IPS-20b (cell line): ENCODE measurements around the gene ODF2.

ENCODE experiments used
- H3K27ac ChIP-seq: one replicate; pipeline ENCODE4 v1.5.1; 2013; ENCODE audit warnings: low read length
- H3K27me3 ChIP-seq: 2 replicates; pipeline ENCODE4 v1.6.1; 2013; ENCODE audit warnings: mild to moderate bottlenecking, low read length, inconsistent platforms; ENCODE audit not compliant: insufficient read depth
- H3K36me3 ChIP-seq: 2 replicates; pipeline ENCODE4 v1.6.1; 2013; ENCODE audit warnings: low read depth, mild to moderate bottlenecking, inconsistent platforms, low read length, moderate library complexity; ENCODE audit not compliant: insufficient read depth
- H3K4me1 ChIP-seq: 2 replicates; pipeline ENCODE4 v1.6.1; 2013; ENCODE audit warnings: mild to moderate bottlenecking, control low read depth, inconsistent platforms, low read length, moderate library complexity; ENCODE audit not compliant: insufficient read depth
- H3K4me3 ChIP-seq: 2 replicates; pipeline ENCODE4 v1.5.1; 2013; ENCODE audit warnings: mild to moderate bottlenecking, low read length, inconsistent platforms
- H3K9ac ChIP-seq: 2 replicates; pipeline ENCODE4 v1.6.1; 2013; ENCODE audit warnings: low read depth, mild to moderate bottlenecking, inconsistent platforms, low read length, moderate library complexity
- H3K9me3 ChIP-seq: 2 replicates; pipeline ENCODE4 v1.6.1; 2013; ENCODE audit warnings: mild to moderate bottlenecking, low read depth, low read length, inconsistent platforms; ENCODE audit not compliant: insufficient read depth

The ODF2 gene

GRCh38 chr9:128548876-128549275, 93.1 kb downstream of the ODF2 start:
- Histone ChIP-seq H3K27me3 (peaks cover 25% of the 10 kb centered on the region), H3K36me3 (no peaks in the 10 kb centered on the region), H3K9me3 (no peaks in the 10 kb centered on the region), H3K9ac (no peak overlapping the region), H3K27ac (no peak overlapping the region), H3K4me3 (no peak overlapping the region), H3K4me1 (peaks cover 7% of the 10 kb centered on the region)

- no peak overlapping the region for H3K27ac ChIP-seq
- H3K9ac ChIP-seq = no peak overlapping the region
- H3K36me3 ChIP-seq = no peaks in the 10 kb centered on the region
- H3K4me1 ChIP-seq = peaks cover 21% of the 10 kb centered on the region
- no peak overlapping the region for H3K4me3 ChIP-seq
- peaks cover 30% of the 10 kb centered on the region for H3K27me3 ChIP-seq
- no peaks in the 10 kb centered on the region for H3K9me3 ChIP-seq
These were observed 94.4 kb downstream of the ODF2 start for GRCh38 chr9:128550226-128550625.
